HEK293 (cell line): Measurements from ENCODE around the gene ZER1.

Source experiments
- GLI2 ChIP-seq: fragments of 450-650 bp; formaldehyde crosslinking; IDR thresholded peaks from 2 replicates; pipeline ENCODE4; 2017; ENCODE audit warnings: missing biosample characterization, missing genetic modification characterization, low read depth, borderline replicate concordance
- KLF10 ChIP-seq: fragments of 450-650 bp; IDR thresholded peaks from 2 replicates; pipeline ENCODE4 v1.5.1; 2018; ENCODE audit warnings: missing biosample characterization, mild to moderate bottlenecking, missing genetic modification characterization
- MZF1 ChIP-seq: fragments of 450-650 bp; formaldehyde crosslinking; IDR thresholded peaks from 2 replicates; pipeline ENCODE4 v1.5.1; 2017; ENCODE audit warnings: missing biosample characterization, missing genetic modification characterization, borderline replicate concordance
- REPIN1 ChIP-seq: fragments of 450-650 bp; formaldehyde crosslinking; IDR thresholded peaks from 2 replicates; pipeline ENCODE4 v1.5.1; 2017; ENCODE audit warnings: missing biosample characterization, missing genetic modification characterization, low read depth
- SCRT2 ChIP-seq: fragments of 450-650 bp; formaldehyde crosslinking; IDR thresholded peaks from 2 replicates; pipeline ENCODE4 v1.5.1; 2016; ENCODE audit warnings: missing biosample characterization, missing genetic modification characterization
- ZBTB21 ChIP-seq: fragments of 450-650 bp; formaldehyde crosslinking; IDR thresholded peaks from 2 replicates; pipeline ENCODE4 v1.5.1; 2017; ENCODE audit warnings: missing biosample characterization, missing genetic modification characterization
- ZBTB48 ChIP-seq: fragments of 450-650 bp; formaldehyde crosslinking; IDR thresholded peaks from 2 replicates; pipeline ENCODE4 v1.5.1; 2016; ENCODE audit warnings: missing biosample characterization, missing genetic modification characterization
- ZNF184 ChIP-seq: fragments of 450-650 bp; IDR thresholded peaks from 2 replicates; pipeline ENCODE4 v1.5.1; 2018; ENCODE audit warnings: missing biosample characterization, mild to moderate bottlenecking, missing genetic modification characterization
- ZNF280D ChIP-seq: fragments of 450-650 bp; formaldehyde crosslinking; IDR thresholded peaks from 2 replicates; pipeline ENCODE4 v1.5.1; 2016; ENCODE audit warnings: missing biosample characterization, missing genetic modification characterization
- ZNF324 ChIP-seq: fragments of 450-650 bp; formaldehyde crosslinking; IDR thresholded peaks from 2 replicates; pipeline ENCODE4 v1.5.1; 2016; ENCODE audit warnings: missing biosample characterization, missing genetic modification characterization
- ZNF391 ChIP-seq: fragments of 450-650 bp; formaldehyde crosslinking; IDR thresholded peaks from 2 replicates; pipeline ENCODE4 v1.5.1; 2016; ENCODE audit warnings: low read depth, missing biosample characterization, missing genetic modification characterization, borderline replicate concordance
- ZNF433 ChIP-seq: fragments of 450-650 bp; formaldehyde crosslinking; IDR thresholded peaks from 2 replicates; pipeline ENCODE4 v1.5.1; 2016; ENCODE audit warnings: missing biosample characterization, missing genetic modification characterization, low read depth
- ZNF501 ChIP-seq: fragments of 450-650 bp; formaldehyde crosslinking; IDR thresholded peaks from 2 replicates; pipeline ENCODE4 v1.5.1; 2016; ENCODE audit warnings: missing biosample characterization, missing genetic modification characterization
- ZNF610 ChIP-seq: fragments of 450-650 bp; formaldehyde crosslinking; IDR thresholded peaks from 2 replicates; pipeline ENCODE4 v1.5.1; 2016; ENCODE audit warnings: missing biosample characterization, missing genetic modification characterization, borderline replicate concordance
- ZNF629 ChIP-seq: fragments of 450-650 bp; formaldehyde crosslinking; IDR thresholded peaks from 2 replicates; pipeline ENCODE4 v1.5.1; 2017; ENCODE audit warnings: missing biosample characterization, missing genetic modification characterization
- ZNF639 ChIP-seq: fragments of 450-650 bp; formaldehyde crosslinking; IDR thresholded peaks from 2 replicates; pipeline ENCODE4 v1.5.1; 2016; ENCODE audit warnings: missing biosample characterization, missing genetic modification characterization
- ZNF777 ChIP-seq: fragments of 450-650 bp; formaldehyde crosslinking; IDR thresholded peaks from 2 replicates; pipeline ENCODE4 v1.5.1; 2017; ENCODE audit warnings: missing biosample characterization, missing genetic modification characterization, borderline replicate concordance
- ZSCAN16 ChIP-seq: fragments of 450-650 bp; formaldehyde crosslinking; IDR thresholded peaks from 2 replicates; pipeline ENCODE4 v1.5.1; 2016; ENCODE audit warnings: missing biosample characterization, missing genetic modification characterization
- TF ChIP-seq, protein P1 (sequence below): fragments of 450-650 bp; formaldehyde crosslinking; IDR thresholded peaks from 2 replicates; pipeline ENCODE4 v1.5.1; 2016; ENCODE audit warnings: missing biosample characterization, missing genetic modification characterization, low read depth
- TF ChIP-seq, protein P2 (sequence below): fragments of 450-650 bp; formaldehyde crosslinking; IDR thresholded peaks from 2 replicates; pipeline ENCODE4 v1.5.1; 2016; ENCODE audit warnings: missing biosample characterization, missing genetic modification characterization
- TF ChIP-seq, protein P3 (sequence below): fragments of 450-650 bp; IDR thresholded peaks from 2 replicates; pipeline ENCODE4 v1.5.1; 2018; ENCODE audit warnings: missing biosample characterization, missing genetic modification characterization
- TF ChIP-seq, protein P4 (sequence below): fragments of 450-650 bp; formaldehyde crosslinking; IDR thresholded peaks from 2 replicates; pipeline ENCODE4 v1.5.1; 2017; ENCODE audit warnings: missing biosample characterization, missing genetic modification characterization
- TF ChIP-seq, protein P5 (sequence below): fragments of 450-650 bp; formaldehyde crosslinking; IDR thresholded peaks from 2 replicates; pipeline ENCODE4 v1.5.1; 2016; ENCODE audit warnings: missing biosample characterization, missing genetic modification characterization

Gene ZER1

DNA sequence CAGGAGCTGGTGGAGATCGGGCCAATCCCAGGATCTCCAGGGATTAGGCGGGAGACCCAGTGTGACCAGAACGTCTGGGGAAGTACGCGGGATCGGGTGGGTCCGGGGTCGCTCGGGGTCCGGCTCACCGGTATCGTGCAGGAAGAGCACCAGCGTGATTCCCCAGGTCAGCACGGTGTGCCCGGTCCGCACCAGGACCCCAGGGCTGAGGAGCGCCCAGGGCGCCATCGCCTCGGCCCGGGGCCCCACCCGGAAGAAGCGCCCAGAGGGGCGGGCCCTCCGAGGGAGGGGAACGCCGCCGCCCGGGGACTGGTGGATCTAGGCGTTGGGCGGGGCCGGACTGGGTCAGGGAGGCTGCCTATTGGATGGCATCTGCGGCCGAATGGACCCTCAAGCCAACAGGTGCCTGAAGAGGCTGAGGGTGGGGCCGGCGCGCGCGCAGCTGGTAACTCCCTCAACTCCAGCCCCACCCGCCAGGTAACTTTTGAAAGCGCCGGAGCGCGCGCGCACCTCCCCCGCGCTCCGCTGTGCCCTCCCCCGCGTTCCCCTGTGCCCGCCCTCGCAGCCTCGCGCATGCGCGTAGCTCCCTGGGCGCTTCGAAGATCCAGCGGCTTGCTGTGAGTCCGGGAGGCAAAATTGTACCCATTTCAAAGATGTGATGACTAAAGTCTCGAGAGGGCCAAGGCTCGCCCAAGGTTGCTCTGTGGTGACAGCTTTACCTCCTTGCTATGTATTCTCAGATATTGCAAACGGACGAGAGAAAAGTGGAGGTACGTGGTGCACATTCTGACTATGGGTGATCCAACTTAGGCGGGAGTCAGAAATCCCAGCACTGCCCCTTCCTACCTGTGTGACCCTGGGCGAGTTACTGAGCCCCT lies 47.6 kb downstream of the ZER1 start, which contains the start of gene ZDHHC12 (continued):
- TF ChIP-seq KLF10 (tag by site-specific recombination) (peak; percentile 92; the same call in 1 of the 2 replicates), SCRT2 (tag by site-specific recombination) (peak; percentile 100), GLI2 (no peak; the same call in 1 of the 2 replicates), ZNF324 (tag by site-specific recombination) (peak; percentile 84), ZNF184 (peak; percentile 71; the same call in 1 of the 2 replicates), MZF1 (peak; percentile 74; the same call in 1 of the 2 replicates), ZSCAN16 (tag by site-specific recombination) (0 out of 2 replicates have a peak, but pooled peaks have one; percentile 45), ZNF391 (peak; percentile 90; the same call in 1 of the 2 replicates), ZNF433 (tag by site-specific recombination) (no peak), ZNF501 (tag by site-specific recombination) (peak; percentile 69), ZNF639 (tag by site-specific recombination) (peak; percentile 64; the same call in 1 of the 2 replicates), ZNF610 (peak; percentile 54; the same call in 1 of the 2 replicates), REPIN1 (0 out of 2 replicates have a peak, but pooled peaks have one; percentile 17), ZNF777 (tag by site-specific recombination) (peak; percentile 24; the same call in 1 of the 2 replicates), ZBTB21 (tag by site-specific recombination) (peak; percentile 32; the same call in 1 of the 2 replicates), ZNF629 (tag by site-specific recombination) (peak; percentile 54; the same call in 1 of the 2 replicates), ZNF280D (tag by site-specific recombination) (peak; percentile 68; the same call in 1 of the 2 replicates), ZBTB48 (tag by site-specific recombination) (peak; percentile 31; the same call in 1 of the 2 replicates)
- TF ChIP-seq, protein P1, sequence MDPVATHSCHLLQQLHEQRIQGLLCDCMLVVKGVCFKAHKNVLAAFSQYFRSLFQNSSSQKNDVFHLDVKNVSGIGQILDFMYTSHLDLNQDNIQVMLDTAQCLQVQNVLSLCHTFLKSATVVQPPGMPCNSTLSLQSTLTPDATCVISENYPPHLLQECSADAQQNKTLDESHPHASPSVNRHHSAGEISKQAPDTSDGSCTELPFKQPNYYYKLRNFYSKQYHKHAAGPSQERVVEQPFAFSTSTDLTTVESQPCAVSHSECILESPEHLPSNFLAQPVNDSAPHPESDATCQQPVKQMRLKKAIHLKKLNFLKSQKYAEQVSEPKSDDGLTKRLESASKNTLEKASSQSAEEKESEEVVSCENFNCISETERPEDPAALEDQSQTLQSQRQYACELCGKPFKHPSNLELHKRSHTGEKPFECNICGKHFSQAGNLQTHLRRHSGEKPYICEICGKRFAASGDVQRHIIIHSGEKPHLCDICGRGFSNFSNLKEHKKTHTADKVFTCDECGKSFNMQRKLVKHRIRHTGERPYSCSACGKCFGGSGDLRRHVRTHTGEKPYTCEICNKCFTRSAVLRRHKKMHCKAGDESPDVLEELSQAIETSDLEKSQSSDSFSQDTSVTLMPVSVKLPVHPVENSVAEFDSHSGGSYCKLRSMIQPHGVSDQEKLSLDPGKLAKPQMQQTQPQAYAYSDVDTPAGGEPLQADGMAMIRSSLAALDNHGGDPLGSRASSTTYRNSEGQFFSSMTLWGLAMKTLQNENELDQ (tag by site-specific recombination), result no peak
- TF ChIP-seq, protein P2, sequence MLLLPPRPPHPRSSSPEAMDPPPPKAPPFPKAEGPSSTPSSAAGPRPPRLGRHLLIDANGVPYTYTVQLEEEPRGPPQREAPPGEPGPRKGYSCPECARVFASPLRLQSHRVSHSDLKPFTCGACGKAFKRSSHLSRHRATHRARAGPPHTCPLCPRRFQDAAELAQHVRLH (tag by site-specific recombination), result peak; percentile 94
- TF ChIP-seq, protein P3, sequence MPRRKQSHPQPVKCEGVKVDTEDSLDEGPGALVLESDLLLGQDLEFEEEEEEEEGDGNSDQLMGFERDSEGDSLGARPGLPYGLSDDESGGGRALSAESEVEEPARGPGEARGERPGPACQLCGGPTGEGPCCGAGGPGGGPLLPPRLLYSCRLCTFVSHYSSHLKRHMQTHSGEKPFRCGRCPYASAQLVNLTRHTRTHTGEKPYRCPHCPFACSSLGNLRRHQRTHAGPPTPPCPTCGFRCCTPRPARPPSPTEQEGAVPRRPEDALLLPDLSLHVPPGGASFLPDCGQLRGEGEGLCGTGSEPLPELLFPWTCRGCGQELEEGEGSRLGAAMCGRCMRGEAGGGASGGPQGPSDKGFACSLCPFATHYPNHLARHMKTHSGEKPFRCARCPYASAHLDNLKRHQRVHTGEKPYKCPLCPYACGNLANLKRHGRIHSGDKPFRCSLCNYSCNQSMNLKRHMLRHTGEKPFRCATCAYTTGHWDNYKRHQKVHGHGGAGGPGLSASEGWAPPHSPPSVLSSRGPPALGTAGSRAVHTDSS, result peak; percentile 55; the same call in 1 of the 2 replicates
- TF ChIP-seq, protein P4, sequence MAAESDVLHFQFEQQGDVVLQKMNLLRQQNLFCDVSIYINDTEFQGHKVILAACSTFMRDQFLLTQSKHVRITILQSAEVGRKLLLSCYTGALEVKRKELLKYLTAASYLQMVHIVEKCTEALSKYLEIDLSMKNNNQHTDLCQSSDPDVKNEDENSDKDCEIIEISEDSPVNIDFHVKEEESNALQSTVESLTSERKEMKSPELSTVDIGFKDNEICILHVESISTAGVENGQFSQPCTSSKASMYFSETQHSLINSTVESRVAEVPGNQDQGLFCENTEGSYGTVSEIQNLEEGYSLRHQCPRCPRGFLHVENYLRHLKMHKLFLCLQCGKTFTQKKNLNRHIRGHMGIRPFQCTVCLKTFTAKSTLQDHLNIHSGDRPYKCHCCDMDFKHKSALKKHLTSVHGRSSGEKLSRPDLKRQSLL (tag by site-specific recombination), result peak; percentile 55
- TF ChIP-seq, protein P5, sequence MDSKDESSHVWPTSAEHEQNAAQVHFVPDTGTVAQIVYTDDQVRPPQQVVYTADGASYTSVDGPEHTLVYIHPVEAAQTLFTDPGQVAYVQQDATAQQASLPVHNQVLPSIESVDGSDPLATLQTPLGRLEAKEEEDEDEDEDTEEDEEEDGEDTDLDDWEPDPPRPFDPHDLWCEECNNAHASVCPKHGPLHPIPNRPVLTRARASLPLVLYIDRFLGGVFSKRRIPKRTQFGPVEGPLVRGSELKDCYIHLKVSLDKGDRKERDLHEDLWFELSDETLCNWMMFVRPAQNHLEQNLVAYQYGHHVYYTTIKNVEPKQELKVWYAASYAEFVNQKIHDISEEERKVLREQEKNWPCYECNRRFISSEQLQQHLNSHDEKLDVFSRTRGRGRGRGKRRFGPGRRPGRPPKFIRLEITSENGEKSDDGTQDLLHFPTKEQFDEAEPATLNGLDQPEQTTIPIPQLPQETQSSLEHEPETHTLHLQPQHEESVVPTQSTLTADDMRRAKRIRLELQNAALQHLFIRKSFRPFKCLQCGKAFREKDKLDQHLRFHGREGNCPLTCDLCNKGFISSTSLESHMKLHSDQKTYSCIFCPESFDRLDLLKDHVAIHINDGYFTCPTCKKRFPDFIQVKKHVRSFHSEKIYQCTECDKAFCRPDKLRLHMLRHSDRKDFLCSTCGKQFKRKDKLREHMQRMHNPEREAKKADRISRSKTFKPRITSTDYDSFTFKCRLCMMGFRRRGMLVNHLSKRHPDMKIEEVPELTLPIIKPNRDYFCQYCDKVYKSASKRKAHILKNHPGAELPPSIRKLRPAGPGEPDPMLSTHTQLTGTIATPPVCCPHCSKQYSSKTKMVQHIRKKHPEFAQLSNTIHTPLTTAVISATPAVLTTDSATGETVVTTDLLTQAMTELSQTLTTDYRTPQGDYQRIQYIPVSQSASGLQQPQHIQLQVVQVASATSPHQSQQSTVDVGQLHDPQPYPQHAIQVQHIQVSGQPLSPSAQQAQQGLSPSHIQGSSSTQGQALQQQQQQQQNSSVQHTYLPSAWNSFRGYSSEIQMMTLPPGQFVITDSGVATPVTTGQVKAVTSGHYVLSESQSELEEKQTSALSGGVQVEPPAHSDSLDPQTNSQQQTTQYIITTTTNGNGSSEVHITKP (tag by site-specific recombination), result peak; percentile 34
